HG03135 (cell line): ENCODE measurements around the gene PRR9.
"Not testable (repeated sequence)": the region's sequence is repeated elsewhere in the genome, so short reads cannot be mapped to it uniquely, and the experiment has no call there.

Source experiments
- ATAC-seq: cut with Tn5 transposase; IDR thresholded peaks from one replicate; pipeline ENCODE4 v1.9.1; 2021; ENCODE audit warnings: mild to moderate bottlenecking, moderate library complexity; ENCODE audit not compliant: unreplicated experiment

PRR9 gene

GRCh38 chr1:153229076-153229829 is 11.9 kb downstream of the PRR9 start:
- not testable (repeated sequence) for ATAC-seq

DNA sequence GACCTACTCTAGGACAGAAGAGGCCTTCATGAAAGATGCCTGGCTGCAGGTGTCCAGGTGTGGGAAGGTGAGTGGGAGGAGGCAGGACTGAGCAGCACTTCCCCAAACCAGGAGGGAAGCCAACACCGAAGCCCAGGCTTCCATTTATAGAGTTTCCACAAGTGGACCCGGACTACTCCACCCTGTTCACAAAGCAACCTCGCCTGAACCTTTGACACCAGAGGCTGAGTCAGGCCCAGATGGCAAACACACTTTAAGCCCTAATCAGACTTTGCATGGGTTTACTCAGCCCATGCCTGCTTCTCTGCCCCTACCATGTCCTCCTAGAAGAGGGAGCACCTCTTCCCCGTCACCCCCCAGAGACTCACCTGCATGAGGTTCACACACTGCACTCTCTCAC is 14.0 kb downstream of the PRR9 start:
- ATAC-seq = no peak

GRCh38 chr1:153231785-153232184 is 14.4 kb downstream of the PRR9 start:
- ATAC-seq = no peak

GRCh38 chr1:153232553-153232952 is 15.2 kb downstream of the PRR9 start:
- no peak for ATAC-seq

DNA sequence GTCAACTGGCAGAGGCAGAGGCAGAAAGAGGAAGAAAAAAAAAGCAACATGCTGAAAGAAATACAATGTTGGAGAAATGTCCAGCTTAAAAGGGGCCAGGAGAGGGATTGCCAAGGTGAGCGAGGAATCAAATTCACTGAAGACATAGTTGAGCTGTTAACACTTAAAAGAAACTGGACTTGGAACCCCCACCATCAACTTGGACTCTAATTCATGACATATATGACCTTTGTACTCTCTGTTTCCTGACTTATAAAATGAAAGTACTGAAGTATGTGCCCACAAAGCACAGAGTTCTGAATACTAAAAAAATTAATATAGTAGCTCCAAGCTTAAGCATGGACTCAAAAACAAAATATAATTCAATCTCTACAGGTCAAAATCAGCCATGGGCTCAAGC is 16.1 kb downstream of the PRR9 start:
- ATAC-seq = no peak

GRCh38 chr1:153238527-153238926 is 21.1 kb downstream of the PRR9 start:
- ATAC-seq = no peak

- no peak for ATAC-seq
Measured at GRCh38 chr1:153242160-153242559, 24.8 kb downstream of the PRR9 start.

DNA sequence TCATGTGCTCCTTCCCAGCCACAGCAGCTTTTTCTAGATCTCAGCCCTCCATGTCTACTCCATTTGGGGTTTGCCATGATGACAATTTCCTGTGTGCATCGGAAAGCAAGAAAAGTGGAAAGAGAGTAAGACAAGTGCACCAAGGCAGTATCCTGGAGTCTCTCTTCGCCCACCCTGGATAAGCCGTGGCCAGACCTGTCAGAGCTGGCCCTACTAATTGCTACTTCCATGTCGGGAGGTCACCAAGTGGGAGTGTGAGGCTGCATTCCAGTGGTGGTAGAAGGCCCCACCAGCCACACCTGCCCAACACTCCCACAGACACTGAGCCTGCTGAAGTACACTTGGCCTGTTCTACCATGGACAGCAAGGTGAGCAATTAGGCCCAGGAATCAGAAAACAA is 28.1 kb downstream of the PRR9 start:
- ATAC-seq = no peak

DNA sequence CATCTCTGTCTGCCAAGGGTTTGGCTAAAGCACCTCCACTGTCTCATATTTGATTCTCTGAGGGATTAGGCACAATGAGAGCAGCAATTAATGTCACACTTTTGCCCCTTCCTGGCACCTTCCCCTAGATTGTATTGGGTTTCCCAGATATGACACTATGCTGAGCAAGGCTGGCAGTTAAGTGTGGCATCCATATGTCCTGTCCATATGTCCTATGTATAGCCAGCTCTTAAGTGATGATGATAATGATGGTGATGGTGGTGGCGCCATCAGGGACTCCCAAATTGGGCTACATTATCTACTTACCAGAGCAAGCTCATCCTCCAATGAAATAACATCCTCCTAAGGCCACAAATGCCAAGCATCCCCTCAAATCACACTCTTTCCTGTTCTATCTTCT is 28.6 kb downstream of the PRR9 start:
- no peak for ATAC-seq

DNA sequence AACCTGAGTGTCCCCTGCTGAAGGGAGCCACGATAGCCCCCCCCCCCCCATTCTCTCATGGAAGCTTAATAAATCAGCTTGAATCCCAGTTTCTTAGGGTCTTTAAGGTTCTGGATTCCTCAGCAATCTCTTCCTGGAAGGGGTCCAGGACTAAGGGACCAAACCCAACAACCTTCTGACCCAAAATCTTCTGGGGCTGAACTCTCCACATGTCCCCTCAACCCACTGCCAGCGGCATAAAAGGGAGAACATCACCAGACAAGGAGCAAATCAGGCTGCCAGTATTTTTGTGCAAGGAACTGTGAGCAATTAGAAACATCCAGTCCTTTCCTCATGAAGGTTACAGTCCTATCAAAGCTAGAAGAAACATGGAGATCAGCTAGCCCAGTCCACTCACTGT is 29.4 kb downstream of the PRR9 start:
- ATAC-seq = no peak

DNA sequence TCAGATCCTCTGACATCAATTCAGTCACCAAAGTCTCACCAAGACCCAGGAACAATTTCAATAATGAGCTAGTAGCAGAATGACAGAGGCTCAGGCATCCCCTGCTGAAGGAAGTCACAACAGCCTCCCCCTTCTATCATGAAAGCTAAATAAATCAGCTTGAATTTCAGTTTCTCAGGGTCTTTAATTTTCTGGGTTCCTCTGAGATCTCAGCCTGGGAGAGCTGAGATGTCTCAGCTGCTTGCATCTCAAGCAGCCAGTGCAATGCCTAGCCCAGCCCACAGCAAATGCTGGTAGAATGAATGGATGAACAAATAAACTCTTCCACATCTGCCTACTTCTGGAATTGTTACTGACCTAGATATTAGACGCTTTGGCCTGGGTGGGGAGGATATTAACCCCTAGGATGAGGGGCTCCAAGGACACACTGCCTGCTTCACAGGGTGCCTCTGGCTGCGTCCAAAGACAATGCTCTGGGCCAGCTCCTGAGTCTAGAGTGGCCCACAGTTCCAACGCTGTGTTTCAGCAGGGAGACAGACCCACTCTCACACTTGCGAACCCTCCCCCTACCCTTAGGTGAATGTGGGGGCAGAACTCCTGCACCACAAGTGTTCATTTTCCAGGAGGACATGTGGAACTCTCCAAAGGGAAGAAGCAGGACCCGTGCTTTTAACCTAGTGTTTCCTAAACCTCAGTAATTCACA is 30.9 kb downstream of the PRR9 start:
- ATAC-seq = no peak

GRCh38 chr1:153250166-153250565 is 32.8 kb downstream of the PRR9 start:
- no peak for ATAC-seq

DNA sequence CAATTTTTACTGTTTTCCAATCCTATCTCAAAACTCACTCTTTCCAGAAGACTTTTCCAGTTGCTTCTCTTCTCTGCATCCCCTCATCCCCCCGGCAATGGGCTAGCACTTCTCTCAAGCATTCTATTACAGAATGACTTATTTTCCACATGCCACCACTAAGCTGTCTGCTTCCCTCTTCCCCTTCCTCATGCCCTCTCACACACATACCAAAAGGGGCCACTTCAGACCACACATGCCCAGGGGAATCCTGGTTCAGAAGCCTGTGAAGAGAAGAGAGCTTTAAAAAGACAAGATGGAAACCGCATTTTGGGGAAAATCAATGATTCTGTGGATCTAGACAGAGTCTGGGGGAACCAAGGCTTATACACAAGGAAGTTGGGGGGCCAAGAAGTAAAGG is 33.7 kb downstream of the PRR9 start:
- ATAC-seq = no peak

DNA sequence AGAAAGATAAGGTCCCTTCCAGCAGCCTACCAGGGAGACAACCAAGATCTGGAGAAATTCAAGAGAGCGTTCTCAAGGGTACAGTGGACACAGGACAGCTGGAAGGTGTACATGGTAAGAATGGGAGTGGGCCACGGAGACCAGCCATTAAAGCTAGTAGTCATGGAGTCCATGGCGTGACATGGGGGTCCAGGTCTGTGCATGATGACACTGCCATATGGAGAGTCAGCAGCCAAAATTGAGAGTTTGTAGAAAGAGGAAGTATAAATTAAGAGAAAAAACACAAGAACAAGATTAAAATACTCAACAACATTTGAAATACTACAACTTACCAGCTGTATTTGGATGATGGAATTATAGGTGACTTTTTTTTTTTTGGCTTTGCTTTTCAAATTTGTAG is 34.2 kb downstream of the PRR9 start:
- no peak for ATAC-seq

GRCh38 chr1:153251988-153252387 is 34.6 kb downstream of the PRR9 start:
- ATAC-seq = no peak

DNA sequence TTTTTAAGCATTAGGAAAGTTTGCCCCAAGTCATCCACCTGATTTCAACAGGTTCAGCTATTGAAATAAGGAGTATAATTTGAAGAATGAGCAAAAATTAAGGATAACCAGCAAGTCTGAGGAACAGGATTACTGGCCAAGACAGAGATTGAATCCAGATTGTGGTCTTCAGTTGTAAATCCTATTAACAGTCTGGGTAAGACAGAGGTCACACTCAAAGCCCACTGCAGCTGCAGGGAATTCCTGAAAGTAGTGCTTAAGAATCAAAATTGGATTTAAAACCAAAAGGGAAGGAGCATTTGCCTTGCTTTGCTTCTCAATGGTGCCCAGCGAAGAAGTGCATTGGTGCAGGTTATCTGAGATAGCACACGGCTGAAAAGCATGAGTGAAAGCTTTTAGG is 35.7 kb downstream of the PRR9 start:
- ATAC-seq = no peak

DNA sequence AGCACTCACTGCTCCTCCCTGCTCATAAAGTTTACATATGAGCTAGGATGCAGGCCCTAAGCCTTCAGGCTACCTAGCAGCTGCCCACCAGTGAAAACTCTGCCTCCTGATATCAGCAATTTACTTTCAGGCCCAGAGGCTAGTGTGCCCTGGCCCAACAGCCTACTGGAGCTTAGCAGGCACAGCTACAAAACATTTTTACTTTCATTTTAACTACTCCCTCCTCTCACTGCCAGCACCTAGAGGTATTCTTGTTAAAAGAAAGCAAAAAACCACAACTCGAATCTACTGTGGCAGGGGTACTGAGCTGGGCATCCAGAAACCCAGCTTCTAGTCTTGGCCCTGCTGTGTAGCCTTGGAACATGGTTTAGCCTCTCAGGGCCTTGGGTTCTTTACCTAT is 36.3 kb downstream of the PRR9 start:
- ATAC-seq = no peak

GRCh38 chr1:153259387-153259786 is 42.0 kb downstream of the PRR9 start, which contains the start of gene LORICRIN:
Gene LORICRIN (plus strand): TSS chr1:153259687. CDS start chr1:153260950, 1,263 bp downstream.
- ATAC-seq = no peak

DNA sequence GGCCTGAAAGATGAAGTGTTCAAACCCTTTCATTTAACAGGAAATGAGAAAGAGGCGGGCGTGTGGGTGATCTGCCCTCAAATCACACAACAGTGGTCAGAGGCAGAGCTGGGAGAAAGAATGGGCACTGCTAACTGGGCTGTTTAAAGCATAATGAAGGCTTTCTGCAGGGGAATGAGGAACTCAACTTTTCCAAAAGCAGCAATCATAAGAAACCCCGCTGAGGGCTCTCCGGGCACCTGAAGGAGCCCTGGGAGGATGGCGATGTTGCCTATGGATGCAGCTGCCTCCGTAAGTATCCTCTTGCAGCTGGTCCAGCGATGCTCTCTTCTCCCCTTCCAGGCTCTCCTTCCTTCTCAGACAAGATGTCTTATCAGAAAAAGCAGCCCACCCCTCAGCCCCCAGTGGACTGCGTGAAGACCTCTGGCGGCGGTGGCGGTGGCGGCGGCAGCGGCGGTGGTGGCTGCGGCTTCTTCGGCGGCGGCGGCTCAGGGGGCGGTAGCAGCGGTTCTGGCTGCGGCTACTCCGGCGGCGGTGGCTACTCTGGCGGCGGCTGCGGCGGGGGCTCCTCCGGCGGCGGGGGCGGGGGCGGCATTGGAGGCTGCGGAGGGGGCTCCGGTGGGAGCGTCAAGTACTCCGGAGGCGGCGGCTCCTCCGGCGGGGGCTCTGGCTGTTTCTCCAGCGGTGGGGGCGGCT is 43.3 kb downstream of the PRR9 start:
- no peak for ATAC-seq

DNA sequence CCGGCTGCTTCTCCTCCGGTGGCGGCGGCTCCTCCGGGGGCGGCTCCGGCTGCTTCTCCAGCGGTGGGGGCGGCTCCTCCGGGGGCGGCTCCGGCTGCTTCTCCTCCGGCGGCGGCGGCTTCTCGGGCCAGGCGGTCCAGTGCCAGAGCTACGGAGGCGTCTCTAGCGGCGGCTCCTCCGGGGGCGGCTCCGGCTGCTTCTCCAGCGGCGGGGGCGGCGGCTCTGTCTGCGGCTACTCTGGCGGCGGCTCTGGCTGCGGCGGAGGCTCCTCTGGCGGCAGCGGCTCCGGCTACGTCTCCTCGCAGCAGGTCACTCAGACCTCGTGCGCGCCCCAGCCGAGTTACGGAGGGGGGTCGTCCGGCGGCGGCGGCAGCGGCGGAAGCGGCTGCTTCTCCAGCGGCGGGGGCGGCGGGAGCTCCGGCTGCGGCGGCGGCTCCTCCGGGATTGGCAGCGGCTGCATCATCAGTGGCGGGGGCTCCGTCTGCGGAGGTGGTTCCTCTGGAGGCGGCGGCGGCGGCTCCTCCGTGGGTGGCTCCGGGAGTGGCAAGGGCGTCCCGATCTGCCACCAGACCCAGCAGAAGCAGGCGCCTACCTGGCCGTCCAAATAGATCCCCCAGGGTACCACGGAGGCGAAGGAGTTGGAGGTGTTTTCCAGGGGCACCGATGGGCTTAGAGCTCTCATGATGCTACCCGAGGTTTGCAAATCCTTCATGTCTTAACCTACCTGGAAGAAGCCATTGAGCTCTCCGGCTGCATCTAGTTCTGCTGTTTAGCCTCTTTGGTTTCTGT is 44.1 kb downstream of the PRR9 start:
- no peak for ATAC-seq

GRCh38 chr1:153262070-153262366 is 44.6 kb downstream of the PRR9 start:
- no peak for ATAC-seq
